ENCODE measurements around the gene SREK1.
"Not testable (repeated sequence)": the region's sequence is repeated elsewhere in the genome, so short reads cannot be mapped to it uniquely, and the experiment has no call there.

SREK1 gene

DNA sequence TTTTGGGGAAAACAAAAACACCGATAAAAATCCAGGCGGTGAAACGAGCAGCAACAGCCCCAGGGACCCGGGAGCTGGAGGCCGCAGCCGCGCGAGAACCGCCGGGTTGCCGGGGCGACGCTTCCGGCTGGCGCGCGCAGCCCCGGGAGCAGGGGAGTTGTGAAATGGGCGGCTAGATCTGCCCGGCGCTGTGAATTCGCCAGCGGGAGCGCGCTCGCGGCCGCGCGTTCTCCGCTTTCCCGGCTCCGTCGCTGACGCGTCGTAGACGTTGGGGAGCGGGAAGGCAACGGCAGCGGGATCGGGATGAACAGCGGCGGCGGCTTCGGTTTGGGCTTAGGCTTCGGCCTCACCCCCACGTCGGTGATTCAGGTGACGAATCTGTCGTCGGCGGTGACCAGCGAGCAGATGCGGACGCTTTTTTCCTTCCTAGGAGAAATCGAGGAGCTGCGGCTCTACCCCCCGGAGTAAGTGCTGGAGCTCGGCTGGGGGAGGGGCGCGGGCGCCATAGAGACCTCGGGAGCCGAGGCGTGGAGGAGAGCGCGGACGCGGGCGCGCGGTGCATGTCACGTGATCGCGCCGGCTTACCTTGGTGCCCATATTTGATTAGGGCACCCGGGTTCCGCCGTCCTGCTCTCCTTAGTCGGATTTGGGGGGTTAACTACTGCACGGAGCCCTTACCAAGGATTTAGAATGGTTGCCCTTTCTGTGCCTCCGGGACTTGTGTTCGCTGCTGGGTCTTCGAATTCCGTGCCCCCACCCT lies at the start of gene SREK1:
SREK1 (plus strand) TSS at position 227 of the 760 bp plus-strand sequence; CDS start at position 304, 77 bp downstream.
- DNase-seq, result peak; percentile 92

- no peak for DNase-seq
Observed at GRCh38 chr5:66100851-66101250, 43.2 kb upstream of the SREK1 start.

- DNase-seq, result no peak
Observed at GRCh38 chr5:66113160-66113559, 30.9 kb upstream of the SREK1 start.

DNA sequence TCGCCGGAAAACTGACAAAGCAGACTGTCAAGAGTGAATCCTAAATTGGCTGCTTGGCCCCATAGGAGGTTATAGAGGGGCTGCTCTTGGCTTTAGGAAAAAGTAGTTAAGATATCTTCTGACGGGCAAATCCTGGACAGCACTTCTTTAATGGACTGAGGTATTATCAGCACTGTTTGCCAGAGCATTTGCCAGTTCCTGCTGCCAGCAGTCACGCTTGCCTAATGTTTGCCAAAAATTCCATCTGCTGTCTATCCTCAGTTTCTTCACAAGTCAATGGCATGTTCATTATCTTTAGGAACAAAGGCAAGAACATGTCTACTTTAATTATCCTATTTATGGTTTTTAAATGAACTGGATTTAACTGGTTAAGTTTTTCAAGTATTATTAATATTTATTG lies 25.8 kb upstream of the SREK1 start:
- no peak for DNase-seq

DNA sequence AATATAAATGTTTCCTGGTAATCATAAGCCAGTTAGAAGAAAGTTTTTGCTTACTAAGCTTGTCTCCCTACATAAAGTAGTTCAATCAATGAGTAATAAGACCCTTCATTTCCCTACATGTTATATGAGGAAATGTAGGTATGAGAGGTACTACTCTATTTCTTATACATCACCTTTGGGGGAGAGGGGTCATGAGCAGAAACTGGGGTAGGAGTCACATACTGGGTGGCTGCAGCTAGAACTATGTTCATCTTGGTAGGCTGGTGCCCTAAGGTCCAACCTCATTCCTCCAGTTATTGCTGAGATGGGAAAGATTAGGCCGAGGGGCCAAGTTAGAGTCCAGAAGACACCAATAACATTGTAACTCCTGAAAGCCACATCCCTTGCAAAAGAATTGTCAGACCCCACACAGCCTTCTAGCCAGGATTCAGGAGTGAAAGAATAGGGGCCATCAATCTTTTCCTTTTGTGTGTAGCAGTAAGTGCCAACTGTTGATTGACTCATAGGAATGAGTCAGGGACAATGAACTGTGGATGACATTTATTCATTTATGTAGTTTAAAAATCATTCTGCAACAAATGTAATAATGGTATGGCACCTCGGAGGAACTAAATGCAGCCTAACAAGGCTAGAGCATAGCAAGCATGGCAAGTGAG lies 21.6 kb upstream of the SREK1 start:
- DNase-seq, result no peak

- DNase-seq, result no peak
Observed at GRCh38 chr5:66129144-66129543, 15.0 kb upstream of the SREK1 start.

GRCh38 chr5:66130493-66130892 lies 13.6 kb upstream of the SREK1 start:
- DNase-seq, result no peak

GRCh38 chr5:66134407-66134861 lies 9.7 kb upstream of the SREK1 start:
- DNase-seq, result no peak

DNA sequence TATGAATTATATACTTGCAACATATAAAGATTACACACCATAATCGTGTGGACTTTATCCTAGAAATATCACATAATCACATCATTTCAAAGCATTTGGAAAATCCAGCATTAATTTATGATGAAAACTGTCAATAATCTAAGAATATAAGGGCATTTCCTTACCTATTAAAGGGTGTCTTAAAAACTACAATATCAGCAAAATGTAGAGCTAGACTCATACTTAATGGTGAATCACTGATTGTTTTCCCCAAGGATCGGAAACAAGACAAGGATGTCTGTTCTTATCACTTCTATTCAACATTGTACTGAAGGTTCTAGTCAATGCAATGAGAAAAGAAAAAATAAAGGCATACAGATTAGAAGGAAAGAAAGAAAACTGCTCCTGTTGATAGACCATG lies 8.0 kb upstream of the SREK1 start:
- no peak for DNase-seq

- not testable (repeated sequence) for DNase-seq
Observed at GRCh38 chr5:66136944-66137343, 7.2 kb upstream of the SREK1 start.

DNA sequence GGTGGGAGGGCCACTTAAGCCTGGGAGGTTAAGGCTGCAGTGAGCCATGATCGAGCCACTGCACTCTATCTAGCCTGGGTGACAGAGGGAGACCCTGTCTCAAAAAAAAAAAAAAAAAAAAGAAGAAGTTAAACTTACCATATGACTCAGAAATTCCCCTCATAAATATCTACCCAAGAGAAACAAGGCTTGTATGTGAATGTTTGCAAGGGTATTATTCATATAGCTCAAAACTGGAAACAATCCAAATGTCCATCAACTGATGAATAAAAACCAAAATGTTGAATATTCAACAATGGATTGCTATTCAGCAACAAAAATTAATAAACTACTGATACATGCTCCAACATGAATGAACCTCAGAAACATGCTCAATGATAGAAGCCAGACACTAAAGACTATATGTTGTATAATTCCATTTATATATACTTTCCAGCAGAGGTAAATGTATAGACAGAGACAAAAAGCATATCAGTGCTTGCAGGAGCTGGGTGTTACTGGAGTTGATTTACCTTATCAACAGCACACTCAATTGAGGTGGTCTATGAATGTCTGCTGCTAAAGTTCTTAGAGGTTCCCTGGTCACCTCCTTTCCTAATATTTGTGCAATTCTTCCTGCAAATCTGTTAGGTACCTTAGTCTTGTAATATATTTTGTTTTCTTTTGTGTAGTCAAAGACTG lies 5.3 kb upstream of the SREK1 start:
- peak; percentile 53 for DNase-seq

DNA sequence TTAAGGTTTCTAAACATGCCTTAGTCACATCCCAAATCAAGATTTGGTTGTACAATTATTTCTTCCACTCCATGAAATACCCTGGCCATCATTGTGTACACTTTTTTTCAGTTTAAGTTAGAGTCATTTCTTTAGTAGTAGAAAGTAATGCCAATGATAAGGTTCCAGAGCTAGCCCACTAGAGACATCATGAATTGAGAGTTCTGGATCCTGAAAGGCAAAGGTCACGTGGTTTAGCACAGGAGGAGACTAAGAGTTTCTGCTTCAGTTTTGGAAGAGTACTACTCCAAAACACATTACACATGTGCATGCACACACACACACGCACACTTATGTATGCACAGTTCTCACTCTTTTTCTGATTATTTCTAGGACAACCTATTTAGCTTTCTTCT lies 4.8 kb upstream of the SREK1 start:
- DNase-seq, result no peak

- no peak for DNase-seq
Observed at GRCh38 chr5:66142417-66142816, 1.7 kb upstream of the SREK1 start.

GRCh38 chr5:66143473-66144073 lies 527 bp upstream of the SREK1 start:
- DNase-seq, result no peak

GRCh38 chr5:66144834-66145390 lies 812 bp downstream of the SREK1 start:
- peak; percentile 83 for DNase-seq

DNA sequence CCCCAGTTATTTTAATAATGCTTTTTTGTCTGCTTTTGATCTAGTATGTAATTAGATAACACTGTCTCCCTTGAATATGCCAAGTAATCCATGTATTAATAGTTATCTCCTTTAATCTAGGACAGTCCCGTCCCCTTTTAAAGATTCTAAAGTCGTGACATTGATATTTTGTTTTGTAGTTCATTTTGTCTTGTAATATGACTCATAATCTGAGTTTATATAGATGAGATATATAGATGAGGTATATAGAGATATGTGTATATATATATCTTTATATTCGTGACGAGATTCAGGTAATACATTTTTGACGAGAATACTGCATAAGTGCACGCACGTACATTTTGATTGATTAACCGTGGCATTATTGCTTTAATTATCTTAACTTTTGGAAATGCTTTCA lies 1.6 kb downstream of the SREK1 start:
- no peak for DNase-seq

- DNase-seq, result no peak
Observed at GRCh38 chr5:66149950-66150349, 5.8 kb downstream of the SREK1 start.

GRCh38 chr5:66151030-66151429 lies 6.9 kb downstream of the SREK1 start:
- DNase-seq, result no peak

GRCh38 chr5:66151491-66151890 lies 7.4 kb downstream of the SREK1 start:
- no peak for DNase-seq

GRCh38 chr5:66157046-66157445 lies 12.9 kb downstream of the SREK1 start:
- no peak for DNase-seq

- no peak for DNase-seq
Observed at GRCh38 chr5:66161356-66161755, 17.3 kb downstream of the SREK1 start.

- no peak for DNase-seq
Observed at GRCh38 chr5:66164044-66164790, 20.1 kb downstream of the SREK1 start.
